SKM-1 treated with dmso at 0.1 percent for 144 hours (cell line): ENCODE measurements around the gene CD59.
A peak's percentile ranks its signal among the peaks of the same experiment; 100 is the strongest.

ENCODE experiments used
- DNase-seq: peaks from one replicate; lab custom pipeline; 2025; ENCODE audit not compliant: unreplicated experiment; lab: John Stamatoyannopoulos, UW

Gene CD59, protein sequence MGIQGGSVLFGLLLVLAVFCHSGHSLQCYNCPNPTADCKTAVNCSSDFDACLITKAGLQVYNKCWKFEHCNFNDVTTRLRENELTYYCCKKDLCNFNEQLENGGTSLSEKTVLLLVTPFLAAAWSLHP

GRCh38 chr11:33736148-33736812 is at the start of gene CD59:
Gene CD59 (minus strand): TSS chr11:33736423. CDS start chr11:33722445, 13,978 bp downstream.
- DNase-seq, result peak; percentile 81

- DNase-seq, result no peak
Measured at GRCh38 chr11:33785609-33786008, 49.4 kb upstream of the CD59 start.

DNA sequence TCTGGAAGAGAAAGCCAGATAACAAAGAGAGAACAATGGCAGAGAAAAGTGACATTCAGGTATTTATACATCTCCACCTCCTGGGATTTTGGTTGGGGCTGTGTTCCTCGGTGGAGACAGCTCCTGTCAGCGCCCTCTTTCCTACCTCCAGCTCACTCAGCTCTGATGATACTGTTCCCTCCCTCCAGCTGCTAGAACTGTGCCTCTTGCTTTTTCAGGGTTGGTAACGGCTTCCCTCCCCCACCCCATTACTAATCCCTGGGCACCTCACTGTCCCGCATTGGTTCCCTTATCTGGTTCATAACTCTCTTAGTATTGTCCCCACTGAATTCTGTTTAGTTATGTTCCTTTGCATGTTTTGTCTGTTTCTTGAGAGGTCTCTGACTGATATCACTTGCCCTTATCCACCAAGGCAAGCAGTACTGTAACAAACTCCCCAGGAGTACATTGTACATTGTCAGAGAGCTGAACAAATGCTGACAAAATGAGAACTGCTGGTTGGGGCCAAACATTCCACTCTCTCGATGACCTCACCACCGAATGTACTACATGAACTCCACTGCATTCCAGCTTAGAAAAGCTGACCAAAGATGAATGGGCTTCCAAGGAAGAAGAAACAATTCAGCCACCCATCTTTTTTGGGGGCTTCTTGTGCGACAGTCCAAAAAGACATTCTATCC is 43.8 kb upstream of the CD59 start:
- DNase-seq, result no peak

GRCh38 chr11:33778675-33779074 is 42.5 kb upstream of the CD59 start:
- no peak for DNase-seq

- no peak for DNase-seq
Measured at GRCh38 chr11:33777906-33778305, 41.7 kb upstream of the CD59 start.

DNA sequence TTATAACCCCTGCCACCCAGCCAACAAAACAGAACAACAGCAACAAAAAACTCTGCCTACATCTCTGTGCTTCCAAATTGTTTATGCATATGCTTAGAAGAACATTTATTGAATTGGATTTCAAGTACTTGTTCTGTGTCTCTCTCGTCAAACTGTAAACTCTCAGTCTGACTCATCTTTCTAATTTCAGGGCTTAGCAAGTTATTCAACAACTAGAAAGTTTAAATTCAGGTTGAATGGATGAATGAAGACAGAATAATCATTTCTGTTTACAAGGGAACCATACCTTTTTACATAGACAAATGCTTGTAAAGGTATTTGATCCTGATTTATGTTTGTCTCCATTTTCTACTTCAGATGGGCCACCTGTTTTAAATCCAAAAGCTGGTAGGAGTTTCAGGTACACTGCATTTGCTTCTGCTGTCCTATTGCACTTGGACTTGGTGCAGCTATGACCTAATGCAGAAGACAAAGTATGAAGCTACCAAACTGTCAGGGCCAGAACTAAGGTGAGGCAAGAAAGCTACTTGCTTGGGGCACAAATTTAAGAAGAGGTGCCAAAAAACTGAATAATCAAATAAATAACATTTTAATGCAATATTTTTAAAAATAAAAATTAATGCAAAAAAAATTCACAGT is 39.7 kb upstream of the CD59 start:
- DNase-seq, result no peak

DNA sequence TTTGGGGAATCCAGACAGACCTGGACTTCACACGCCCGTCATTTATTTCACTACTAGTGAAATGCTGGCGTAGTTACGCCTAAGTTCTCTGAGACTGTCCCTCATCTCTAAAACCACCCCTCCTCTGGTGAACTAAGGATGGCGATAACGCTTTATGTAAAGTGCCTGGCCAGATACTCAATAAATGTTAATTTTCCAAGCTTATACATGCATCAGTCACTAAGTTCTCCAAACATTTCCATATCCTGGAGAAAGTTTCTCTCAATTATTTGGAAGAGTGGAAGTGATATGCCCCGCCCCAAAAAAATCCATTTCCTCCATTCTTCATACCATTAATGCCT is 39.2 kb upstream of the CD59 start:
- no peak for DNase-seq

DNA sequence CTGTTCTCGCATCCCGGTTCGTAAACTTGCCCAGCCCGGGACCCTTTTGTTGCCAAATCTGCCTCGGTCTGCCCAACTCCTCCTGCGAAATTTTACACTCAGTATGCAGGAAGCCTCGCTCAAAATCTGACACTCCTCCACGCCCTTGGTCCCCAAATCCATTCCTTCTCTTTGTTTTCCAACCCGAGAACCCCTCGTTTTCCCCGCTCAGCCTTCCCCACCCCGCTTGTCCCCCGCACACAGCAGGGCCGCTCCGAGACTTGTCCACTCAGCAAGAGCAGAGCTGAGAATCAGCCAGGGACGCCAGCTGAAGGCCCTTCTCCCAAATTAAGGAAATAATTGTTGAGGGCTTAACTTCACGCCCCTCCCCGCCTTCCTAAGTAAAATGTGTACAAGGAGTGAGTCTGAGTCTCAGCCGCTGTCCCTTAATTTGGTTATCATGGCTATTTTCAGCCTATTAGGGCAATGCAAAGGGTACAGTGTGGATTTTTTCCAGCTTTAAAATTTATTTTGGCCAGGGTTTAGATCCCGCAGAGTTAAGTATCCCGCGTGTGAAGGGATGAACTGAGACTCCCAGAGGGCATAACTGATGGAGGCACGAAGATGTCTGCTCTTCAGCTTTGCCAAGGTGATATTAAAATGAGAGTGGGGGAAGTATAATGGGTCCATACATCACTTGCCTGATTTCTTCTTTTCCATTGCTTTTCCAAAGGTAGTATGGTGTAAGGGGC is 38.7 kb upstream of the CD59 start:
- no peak for DNase-seq

DNA sequence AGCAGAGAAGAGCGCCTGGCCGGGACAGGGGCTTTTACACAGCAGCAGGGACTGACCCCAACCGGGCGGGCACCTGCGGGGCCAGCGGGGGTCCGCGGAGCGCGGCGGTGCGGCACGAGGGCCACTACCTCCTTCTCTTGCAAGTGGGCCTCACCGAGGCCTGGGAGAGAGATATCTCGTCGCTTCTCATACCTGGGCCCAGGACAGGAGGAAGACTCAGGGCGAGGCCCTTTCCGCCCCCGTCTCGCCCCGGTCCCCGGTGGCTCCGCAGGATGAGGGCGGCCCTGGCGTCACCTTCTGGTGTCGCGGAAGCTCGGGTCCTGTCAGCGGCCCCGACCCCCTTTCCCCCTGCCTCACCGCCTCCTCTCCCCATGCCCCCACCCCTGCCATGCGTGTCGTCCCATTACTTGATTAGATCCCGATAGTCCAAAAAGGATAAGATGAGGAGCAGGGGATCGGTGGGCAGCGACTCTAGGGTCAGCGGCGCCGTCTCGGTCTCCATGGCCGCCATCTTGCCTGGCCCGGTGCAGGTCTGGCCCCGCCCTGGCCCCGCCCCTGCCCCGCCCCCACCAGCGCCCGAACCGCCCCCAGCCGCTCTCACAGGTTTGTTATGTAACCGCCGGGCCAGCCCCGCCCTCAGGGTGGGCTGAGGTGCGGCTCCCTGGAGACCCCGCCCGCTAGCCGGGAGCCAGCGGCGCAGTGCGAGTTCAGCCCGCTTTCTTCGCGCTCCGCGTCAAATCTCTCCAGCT is 37.9 kb upstream of the CD59 start, which contains the start of gene FBXO3:
FBXO3 (minus strand) TSS at position 534 of the 749 bp plus-strand sequence; CDS start at position 511, 23 bp downstream.
- DNase-seq, result peak; percentile 78

DNA sequence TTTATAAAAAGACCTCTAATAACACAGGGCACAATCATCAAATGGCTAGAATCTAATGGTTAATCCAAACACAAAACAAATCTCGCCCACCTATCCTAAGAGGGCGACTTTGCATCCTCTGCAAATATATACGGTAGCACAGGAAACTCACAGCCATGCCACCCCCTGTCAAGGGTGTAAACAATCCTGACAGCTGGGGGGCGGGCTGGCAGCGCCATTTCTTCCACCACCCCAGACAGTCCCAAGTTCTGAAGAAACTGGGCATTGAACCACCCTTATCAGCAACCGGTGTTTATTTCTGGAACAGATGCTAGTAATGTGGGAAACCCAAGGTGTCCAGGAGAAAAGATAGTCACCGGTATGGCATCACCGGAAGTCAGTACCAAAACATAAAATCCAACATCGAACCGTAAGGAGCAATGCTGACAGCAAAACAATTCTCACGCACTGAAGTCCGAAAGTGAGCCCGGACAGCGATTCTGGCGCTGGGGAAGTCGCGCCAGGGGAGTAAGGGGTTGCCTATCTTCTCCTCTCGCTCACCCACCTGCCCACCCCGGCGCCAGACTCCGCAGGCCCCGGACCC is 37.3 kb upstream of the CD59 start:
- DNase-seq, result no peak

GRCh38 chr11:33772870-33773269 is 36.6 kb upstream of the CD59 start:
- no peak for DNase-seq

GRCh38 chr11:33772300-33772699 is 36.1 kb upstream of the CD59 start:
- no peak for DNase-seq

- no peak for DNase-seq
Measured at GRCh38 chr11:33770236-33770635, 34.0 kb upstream of the CD59 start.

GRCh38 chr11:33769542-33769941 is 33.3 kb upstream of the CD59 start:
- DNase-seq, result no peak

GRCh38 chr11:33767624-33768023 is 31.4 kb upstream of the CD59 start:
- DNase-seq, result no peak

- no peak for DNase-seq
Measured at GRCh38 chr11:33766085-33766484, 29.9 kb upstream of the CD59 start.

GRCh38 chr11:33761471-33761870 is 25.2 kb upstream of the CD59 start:
- DNase-seq, result no peak

- DNase-seq, result no peak
Measured at GRCh38 chr11:33753304-33753967, 17.2 kb upstream of the CD59 start.

GRCh38 chr11:33751878-33752277 is 15.7 kb upstream of the CD59 start:
- DNase-seq, result no peak

DNA sequence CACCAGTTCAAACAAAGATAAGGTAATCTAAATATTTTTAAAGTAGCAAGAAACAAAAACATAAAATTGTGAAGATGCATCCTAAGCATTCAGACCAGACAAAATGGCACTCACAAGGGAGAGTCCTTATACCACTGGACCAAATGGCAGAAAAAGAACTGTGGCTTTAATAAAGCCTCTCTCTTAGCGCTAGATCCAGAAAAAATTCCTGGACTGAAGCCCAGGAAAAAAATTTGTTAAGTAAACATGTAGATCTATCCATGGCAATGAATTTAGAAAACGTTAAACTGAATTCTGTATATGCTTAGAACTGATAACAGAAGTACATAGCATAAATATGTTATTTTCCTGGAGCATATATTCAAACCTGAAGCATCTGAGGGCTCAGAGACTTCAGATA is 11.8 kb upstream of the CD59 start:
- DNase-seq, result no peak
